NB4 (cell line): ENCODE measurements around the gene GGACT.

Experiments
- DNase-seq: peaks from one replicate; pipeline ENCODE4 v3.0.0; 2010; ENCODE audit warnings: low read depth
- H3K4me3 ChIP-seq: one replicate; pipeline ENCODE4 v1.5.1; 2011; ENCODE audit warnings: mild to moderate bottlenecking, low read depth, low read length, moderate library complexity
- MAX ChIP-seq: IDR thresholded peaks from 2 replicates; pipeline ENCODE4 v1.6.1; 2011; ENCODE audit warnings: low read depth, low read length
- MYC ChIP-seq: IDR thresholded peaks from 2 replicates; pipeline ENCODE4 v1.6.1; 2011; ENCODE audit warnings: low read depth, low read length
- POLR2A ChIP-seq: IDR thresholded peaks from 2 replicates; pipeline ENCODE4 v1.6.1; 2011; ENCODE audit warnings: mild to moderate bottlenecking; ENCODE audit not compliant: insufficient read length; ENCODE audit errors: extremely low read depth
- TF ChIP-seq, protein P1 (sequence below): IDR thresholded peaks from one replicate; pipeline ENCODE4 v1.5.1; 2012; ENCODE audit warnings: low read depth, low read length

GGACT gene

DNA sequence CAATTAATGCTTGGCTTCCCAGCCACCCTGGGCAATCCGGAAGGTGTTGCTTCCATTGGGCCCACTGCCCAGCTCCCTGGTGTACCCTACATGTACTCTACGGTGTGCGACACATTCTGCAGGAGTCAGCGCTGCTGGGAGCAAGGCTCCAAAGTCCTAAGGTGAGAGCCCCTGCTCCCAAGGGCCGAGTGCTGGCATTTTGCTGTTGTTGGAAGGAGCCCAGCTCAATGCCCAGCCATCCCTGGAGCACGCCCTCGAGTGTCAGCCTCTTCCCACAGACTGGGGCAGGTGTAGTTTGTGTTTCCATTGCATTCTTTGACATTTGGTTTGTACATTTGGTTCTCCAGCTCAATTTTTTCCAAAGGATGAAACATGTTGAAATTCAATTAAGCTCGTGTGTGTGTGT, 64.6 kb downstream of the GGACT start:
- no peak for TF ChIP-seq POLR2A
- no peak for TF ChIP-seq MYC
- TF ChIP-seq, protein P1, sequence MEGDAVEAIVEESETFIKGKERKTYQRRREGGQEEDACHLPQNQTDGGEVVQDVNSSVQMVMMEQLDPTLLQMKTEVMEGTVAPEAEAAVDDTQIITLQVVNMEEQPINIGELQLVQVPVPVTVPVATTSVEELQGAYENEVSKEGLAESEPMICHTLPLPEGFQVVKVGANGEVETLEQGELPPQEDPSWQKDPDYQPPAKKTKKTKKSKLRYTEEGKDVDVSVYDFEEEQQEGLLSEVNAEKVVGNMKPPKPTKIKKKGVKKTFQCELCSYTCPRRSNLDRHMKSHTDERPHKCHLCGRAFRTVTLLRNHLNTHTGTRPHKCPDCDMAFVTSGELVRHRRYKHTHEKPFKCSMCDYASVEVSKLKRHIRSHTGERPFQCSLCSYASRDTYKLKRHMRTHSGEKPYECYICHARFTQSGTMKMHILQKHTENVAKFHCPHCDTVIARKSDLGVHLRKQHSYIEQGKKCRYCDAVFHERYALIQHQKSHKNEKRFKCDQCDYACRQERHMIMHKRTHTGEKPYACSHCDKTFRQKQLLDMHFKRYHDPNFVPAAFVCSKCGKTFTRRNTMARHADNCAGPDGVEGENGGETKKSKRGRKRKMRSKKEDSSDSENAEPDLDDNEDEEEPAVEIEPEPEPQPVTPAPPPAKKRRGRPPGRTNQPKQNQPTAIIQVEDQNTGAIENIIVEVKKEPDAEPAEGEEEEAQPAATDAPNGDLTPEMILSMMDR: no peak
- TF ChIP-seq MAX: no peak
- no peak overlapping the region for H3K4me3 ChIP-seq
- no peak for DNase-seq

DNA sequence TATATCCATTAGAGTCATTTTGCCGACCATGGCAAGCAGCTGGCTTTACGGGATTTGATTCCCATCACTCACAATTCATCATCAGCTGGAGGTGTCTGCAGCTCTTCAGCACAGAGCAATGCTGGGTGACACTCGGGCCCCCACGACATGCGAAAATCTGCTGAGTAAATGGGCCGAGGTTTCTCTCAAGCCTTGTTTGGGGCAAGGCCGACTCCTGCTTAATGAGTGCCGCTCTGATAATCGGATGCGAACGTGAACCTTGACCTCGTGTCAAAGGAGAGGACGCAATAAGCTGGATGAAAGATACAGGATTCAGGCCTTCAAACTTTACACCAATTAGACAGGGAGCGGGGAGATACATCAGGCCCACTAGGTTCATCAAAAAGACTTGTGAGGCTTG, 65.2 kb downstream of the GGACT start:
- no peak overlapping the region for H3K4me3 ChIP-seq
- DNase-seq: no peak
- TF ChIP-seq MAX (no peak), MYC (no peak), POLR2A (no peak)
- TF ChIP-seq, protein P1: no peak

- DNase-seq: no peak
- TF ChIP-seq POLR2A: no peak
- TF ChIP-seq, protein P1: no peak
- TF ChIP-seq MAX: no peak
- TF ChIP-seq MYC: no peak
- H3K4me3 ChIP-seq: no peak overlapping the region
These were observed 65.8 kb downstream of the GGACT start for GRCh38 chr13:100522618-100523309.

- no peak overlapping the region for H3K4me3 ChIP-seq
- TF ChIP-seq, protein P1: no peak
- TF ChIP-seq MAX (no peak), POLR2A (no peak), MYC (no peak)
- DNase-seq: no peak
These were observed 66.6 kb downstream of the GGACT start for GRCh38 chr13:100521851-100522617.

DNA sequence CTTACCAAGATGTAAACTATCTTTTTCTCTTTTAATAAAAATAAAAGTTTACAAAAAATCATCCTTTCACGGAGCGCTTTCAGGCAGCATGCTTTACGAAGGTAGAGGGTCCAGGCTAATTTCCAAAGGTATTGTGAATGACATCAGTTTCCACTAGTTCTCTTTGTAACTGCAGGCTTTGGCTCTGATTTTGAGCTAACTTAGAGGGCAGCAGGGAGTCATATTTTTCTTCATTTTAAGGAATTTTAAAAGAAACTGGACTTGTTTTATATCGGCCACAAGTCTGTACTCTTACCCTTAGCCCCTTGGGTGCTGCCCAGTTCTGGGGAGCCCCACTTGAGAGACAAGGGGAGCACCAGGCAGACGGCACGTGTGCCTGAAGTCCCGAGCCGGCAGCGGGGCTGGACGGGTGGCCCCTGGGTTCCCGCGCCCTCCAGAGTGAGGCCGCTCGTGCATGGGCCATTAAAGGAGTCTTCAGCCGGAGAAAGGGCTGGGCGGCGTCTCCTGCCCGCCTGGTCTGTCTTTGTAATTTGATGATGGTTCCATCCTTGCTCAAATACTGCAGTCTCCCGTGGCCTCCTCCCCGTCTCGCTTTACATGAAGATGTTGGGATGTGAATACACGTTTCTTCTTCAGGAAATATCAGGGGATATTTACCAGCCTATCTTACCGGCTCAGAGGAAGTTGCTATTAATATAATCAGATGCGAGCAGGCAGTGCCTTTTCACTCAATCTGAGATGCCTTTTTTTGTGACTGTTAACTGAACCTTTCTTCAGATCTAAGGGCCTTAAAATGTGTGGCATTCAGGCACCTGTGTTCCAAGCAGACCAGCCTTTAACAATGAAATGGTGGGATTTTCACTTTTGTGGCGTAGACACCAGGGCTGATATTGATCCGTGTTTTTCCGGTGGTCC, 67.4 kb downstream of the GGACT start:
- no peak overlapping the region for H3K4me3 ChIP-seq
- TF ChIP-seq MAX (no peak), MYC (no peak), POLR2A (no peak)
- TF ChIP-seq, protein P1: no peak
- no peak for DNase-seq
